AG09309 (cell line): Measurements from ENCODE around the gene SRCIN1.
A peak's percentile ranks its signal among the peaks of the same experiment; 100 is the strongest.
"Not testable (repeated sequence)": the region's sequence is repeated elsewhere in the genome, so short reads cannot be mapped to it uniquely, and the experiment has no call there.

Experiments used
- DNase-seq: peaks from one replicate; pipeline ENCODE4 v3.0.0-alpha.2; 2010; ENCODE audit warnings: low read depth
- H3K4me3 ChIP-seq: 2 replicates; pipeline ENCODE4 v1.5.1; 2011; ENCODE audit warnings: mild to moderate bottlenecking, low read depth, low read length, moderate library complexity; ENCODE audit not compliant: control insufficient read depth
- TF ChIP-seq, protein P1 (sequence below): IDR thresholded peaks from 2 replicates; pipeline ENCODE4 v1.5.1; 2011; ENCODE audit warnings: mild to moderate bottlenecking, low read depth, low read length, inconsistent platforms; ENCODE audit not compliant: insufficient read depth, control insufficient read depth; ENCODE audit errors: missing control alignments

SRCIN1 gene

DNA sequence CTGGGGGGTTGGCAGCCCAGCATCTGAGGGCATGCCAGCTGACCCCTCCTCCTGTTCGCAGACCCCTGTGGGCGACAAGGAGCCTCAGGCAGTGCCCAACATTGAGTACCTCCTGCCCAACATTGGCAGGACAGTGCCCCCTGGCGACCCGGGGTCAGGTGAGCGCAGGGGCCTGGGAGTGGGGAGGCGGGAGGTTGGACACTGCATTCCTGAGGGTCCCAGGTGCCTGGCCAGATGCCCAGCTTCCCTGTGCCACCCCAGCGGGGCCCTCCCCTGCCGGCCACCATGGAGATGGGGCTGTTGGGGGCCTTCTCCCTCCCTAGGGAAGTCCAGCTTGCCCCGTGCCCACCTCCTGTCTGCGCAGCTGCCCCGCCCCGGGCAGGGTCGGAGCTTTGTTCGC, 107.4 kb downstream of the SRCIN1 start:
- TF ChIP-seq, protein P1, sequence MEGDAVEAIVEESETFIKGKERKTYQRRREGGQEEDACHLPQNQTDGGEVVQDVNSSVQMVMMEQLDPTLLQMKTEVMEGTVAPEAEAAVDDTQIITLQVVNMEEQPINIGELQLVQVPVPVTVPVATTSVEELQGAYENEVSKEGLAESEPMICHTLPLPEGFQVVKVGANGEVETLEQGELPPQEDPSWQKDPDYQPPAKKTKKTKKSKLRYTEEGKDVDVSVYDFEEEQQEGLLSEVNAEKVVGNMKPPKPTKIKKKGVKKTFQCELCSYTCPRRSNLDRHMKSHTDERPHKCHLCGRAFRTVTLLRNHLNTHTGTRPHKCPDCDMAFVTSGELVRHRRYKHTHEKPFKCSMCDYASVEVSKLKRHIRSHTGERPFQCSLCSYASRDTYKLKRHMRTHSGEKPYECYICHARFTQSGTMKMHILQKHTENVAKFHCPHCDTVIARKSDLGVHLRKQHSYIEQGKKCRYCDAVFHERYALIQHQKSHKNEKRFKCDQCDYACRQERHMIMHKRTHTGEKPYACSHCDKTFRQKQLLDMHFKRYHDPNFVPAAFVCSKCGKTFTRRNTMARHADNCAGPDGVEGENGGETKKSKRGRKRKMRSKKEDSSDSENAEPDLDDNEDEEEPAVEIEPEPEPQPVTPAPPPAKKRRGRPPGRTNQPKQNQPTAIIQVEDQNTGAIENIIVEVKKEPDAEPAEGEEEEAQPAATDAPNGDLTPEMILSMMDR: no peak
- no peak for DNase-seq

DNA sequence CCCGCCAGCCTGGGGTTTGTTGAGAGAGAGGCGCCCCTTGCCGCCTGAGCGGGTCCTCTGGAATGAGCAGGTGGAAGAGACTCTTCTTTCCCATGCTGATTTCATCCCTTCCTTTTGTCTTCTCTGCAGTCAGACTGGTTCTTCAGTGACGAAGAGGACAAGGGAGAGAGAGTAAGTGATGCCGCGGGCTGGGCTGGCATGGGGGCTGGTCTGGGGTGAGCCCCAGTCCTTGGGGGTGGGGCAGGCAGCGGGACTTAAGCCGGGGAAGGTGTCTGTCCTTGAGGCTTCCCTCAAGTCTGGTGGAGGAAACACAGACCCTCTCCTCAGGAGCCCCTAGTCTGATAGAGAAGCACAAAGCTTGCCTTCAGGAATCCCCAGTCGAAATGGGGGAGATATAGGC, 108.1 kb downstream of the SRCIN1 start:
- DNase-seq, H3K4me3 ChIP-seq: not testable (repeated sequence)

More for the DNA sequence above, 107.4 kb downstream of the SRCIN1 start:
- no peak overlapping the region for H3K4me3 ChIP-seq

DNA sequence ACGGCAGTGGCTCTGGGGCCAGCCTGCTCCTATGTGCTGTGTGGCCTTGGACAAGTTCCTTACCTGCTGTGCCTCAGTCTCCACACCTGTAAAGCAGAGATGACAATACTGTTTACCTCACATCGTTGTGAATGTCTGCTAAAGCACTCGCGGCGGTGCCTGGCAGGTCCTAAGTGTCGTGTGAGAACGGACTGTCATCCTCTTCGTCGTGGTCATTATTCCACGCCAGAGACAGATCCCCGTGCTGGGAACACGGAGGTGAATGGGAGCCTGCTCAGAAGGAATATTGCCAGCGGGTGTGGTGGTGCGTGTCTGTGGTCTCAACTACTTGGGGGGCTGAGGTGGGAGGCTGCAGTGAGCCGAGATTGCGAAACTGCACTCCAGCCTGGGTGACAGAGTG, 111.6 kb downstream of the SRCIN1 start:
- H3K4me3 ChIP-seq, DNase-seq: not testable (repeated sequence)

DNA sequence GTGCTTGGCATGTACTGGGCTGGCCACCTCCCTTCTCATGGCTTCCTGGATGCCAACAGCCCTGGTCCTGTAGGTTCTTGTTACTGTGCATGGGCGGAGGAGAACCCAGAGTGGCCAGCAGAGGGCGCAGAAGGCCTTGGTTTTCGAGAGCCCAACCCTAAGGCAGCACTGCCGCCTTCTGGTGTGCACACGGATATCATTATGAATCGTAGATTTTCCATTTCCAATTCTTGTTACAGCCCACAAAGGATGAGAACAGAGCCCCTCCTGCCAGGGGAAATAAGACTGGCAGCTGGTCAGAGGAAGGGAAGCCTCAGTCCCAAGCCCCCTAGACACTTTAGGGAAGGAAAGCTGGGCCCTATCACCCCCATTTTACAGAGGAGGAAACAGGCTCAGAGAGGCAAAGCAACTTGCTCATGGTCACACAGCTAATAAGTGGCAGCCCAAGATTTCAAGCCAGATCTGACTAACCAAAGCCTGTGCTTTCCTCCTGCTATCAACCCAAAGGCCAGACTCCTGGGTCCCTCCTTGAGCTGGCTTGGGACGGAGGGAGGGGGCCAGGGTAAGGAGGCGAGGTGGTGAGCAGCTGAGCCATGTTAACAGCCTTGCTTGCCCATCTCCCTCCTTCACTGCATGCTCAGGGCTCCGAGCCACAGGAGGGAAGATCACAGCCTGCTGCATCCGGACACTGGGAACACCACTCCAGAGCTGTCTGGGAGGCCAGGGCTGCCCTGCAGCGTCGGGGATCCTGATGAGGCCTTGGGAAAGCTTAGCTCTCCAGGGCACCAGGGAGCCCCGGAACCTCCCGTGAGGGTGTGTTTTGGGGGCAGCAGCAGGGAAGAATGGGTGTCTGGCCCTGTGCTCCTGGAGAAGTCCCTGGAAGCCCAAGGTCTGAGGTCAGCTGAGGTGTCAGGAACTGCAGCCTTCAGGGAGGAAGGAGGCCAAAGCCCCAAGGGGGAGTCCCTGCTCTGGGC, 113.4 kb downstream of the SRCIN1 start:
- TF ChIP-seq, protein P1: peak; percentile 80
- not testable (repeated sequence) for H3K4me3 ChIP-seq
- DNase-seq: peak; percentile 53

DNA sequence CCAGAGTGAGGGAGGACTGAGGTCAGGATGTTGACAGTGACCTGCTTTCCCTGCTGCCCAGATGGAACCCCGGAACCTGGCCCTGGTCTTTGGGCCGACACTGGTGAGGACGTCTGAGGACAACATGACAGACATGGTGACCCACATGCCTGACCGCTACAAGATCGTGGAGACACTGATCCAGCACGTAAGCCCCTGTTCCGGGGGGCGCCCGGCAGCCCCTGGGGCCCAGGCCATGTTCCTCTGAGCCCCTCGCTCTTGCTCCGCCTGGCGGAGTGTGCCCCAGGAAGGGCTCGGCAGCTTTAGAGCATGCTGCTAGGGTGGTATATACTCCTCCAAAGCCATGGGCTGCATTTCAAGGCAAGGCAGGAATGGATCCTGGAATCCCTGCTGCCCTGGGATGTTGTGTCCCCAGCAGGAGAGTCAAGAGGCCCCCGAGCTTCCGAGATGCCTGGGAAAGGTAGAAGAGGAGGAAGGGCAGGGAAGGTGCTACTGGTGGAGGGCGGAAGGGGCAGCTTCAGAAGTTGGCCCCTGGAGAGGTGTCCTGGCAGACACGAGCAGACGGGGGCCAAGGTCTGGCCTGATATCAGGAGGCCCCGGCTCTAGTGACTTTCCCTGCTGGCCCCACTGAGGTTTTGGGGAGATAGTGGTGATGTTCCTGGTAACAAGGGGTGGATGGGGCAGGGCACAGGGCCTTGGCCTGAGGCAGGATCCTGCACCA, 114.2 kb downstream of the SRCIN1 start:
- not testable (repeated sequence) for DNase-seq, H3K4me3 ChIP-seq

DNA sequence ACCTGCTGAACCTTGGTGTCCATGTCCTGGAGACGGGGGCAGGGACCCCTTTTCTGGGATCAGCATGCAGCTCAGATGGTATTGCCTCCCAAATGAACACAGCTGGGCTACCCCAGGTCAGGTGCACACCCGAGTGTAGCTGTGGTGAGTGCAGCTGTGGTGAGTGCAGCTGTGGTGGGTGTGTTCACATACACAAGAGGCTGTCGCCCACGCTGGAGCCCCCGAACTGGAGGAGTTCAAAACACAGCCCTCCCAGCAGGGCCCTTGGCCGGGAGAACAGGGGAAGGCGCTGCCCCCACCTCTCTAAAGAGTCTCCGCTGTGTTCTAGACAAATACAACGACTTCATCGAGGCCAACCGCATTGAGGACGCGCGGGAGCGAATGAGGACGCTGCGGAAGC, 116.0 kb downstream of the SRCIN1 start:
- not testable (repeated sequence) for H3K4me3 ChIP-seq, DNase-seq

DNA sequence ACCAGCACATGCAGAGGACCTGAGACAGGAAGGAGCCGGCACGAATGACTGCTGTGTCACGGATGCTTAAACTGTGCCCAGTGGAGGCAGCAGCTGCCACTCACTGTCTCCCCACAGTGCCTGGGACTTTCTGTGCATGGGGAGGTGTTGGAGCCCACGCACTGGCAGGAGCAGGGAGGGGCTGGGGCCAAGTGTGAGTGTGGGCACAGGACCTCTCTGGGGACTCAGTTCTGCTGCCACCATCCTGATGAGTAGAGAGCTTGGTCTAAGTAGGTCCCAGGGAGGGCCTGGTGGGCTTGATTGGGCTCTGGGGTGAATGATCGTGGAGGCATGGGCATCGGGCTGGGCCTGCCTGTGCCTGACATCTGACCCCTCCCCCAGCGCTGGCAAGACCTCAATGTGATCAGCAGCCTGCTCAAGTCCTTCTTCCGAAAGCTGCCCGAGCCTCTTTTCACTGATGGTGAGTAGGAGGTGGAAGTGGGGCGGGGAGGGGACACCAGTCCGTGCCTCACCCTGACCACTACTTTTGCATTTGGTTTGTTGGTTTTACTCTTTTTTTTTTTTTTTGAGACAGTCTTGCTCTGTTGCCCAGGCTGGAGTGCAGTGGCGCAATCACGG, 120.0 kb downstream of the SRCIN1 start:
- H3K4me3 ChIP-seq, DNase-seq: not testable (repeated sequence)

DNA sequence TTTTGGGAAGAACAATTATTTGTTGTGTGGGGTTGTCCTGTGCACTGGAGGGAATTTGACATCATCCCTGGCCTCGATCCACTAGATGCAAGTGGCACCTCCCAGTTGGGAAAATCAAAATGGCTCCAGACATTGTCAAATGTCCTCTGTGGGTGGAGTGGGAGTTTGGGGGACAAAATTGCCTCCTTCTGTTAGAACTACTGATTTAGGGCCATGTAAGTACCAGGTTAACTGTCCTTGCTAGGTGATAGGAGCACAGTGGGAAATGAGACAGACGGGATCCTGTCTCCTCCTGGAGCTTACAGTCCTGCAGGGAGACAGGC, 120.6 kb downstream of the SRCIN1 start:
- TF ChIP-seq, protein P1: no peak
- H3K4me3 ChIP-seq: no peak overlapping the region
- DNase-seq: no peak
